Muscle layer of colon (tissue), 2 donors: ENCODE data around the gene NEDD4L.

Source experiments
- H3K27ac ChIP-seq: one replicate; pipeline ENCODE4 v1.7.0; 2013; ENCODE audit warnings: low read depth, mild to moderate bottlenecking, low read length, moderate library complexity
- H3K27me3 ChIP-seq, 2 donors: one replicate each; pipeline ENCODE4 v1.7.0; 2013; ENCODE audit warnings: low read length in 2 of 2, mild to moderate bottlenecking in 2 of 2; ENCODE audit not compliant: insufficient read depth in 2 of 2, control insufficient read depth in 1 of 2
- H3K36me3 ChIP-seq: one replicate; pipeline ENCODE4 v1.7.0; 2013; ENCODE audit warnings: mild to moderate bottlenecking, low read length; ENCODE audit not compliant: insufficient read depth
- H3K4me1 ChIP-seq: one replicate; pipeline ENCODE4 v1.7.0; 2013; ENCODE audit warnings: mild to moderate bottlenecking, low read length; ENCODE audit not compliant: insufficient read depth
- H3K4me3 ChIP-seq, 2 donors: one replicate each; pipeline ENCODE4 v1.7.0; 2013; ENCODE audit warnings: low read length in 2 of 2, low read depth in 1 of 2, mild to moderate bottlenecking in 1 of 2, moderate library complexity in 1 of 2
- H3K9ac ChIP-seq: one replicate; pipeline ENCODE4 v1.7.0; 2013; ENCODE audit warnings: low read length
- H3K9me3 ChIP-seq: one replicate; pipeline ENCODE4 v1.7.0; 2013; ENCODE audit warnings: mild to moderate bottlenecking, low read length
- donor health status: abdominal sarcoma.
- donor health status: Adenocarcinoma of cecum.

Gene NEDD4L

DNA sequence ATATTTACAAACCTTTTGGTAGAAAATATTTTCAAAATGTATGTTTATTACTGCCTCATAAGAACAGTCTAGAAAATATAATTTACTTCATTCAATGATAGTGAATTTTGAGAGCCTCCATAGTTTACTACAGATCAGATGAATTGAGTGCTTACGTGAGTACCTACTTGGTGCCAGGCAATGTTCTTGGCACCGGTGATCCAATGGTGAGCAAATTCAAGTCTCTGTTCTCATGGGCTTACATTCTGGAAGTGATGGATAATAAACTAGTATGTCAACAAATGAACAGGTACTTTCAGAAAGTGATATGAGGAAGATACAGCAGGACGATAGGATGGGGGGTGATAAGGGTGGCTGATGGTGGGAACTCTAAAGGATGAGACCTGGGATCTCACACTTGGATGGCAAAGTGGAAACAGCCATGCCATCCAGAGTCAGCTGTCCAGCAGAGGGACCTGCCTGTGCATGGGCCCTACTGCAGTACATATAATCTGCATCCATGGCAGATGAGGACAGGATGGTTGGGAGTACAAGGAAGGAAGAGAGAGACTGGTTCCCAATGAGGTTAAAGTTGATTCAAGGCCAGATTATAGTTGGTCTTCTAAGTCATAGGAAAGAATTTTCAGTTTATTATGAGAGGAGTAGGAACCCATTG is 277.0 kb downstream of the NEDD4L start:
- Histone ChIP-seq H3K36me3 (peaks cover 11% of the 10 kb centered on the region), H3K4me3 (no peak overlapping the region), H3K27me3 (no peaks in the 10 kb centered on the region), H3K9me3 (no peaks in the 10 kb centered on the region), H3K27ac (no peak overlapping the region), H3K4me1 (peaks cover 34% of the 10 kb centered on the region), H3K9ac (no peak overlapping the region)

- peaks cover 11% of the 10 kb centered on the region for H3K36me3 ChIP-seq
- H3K27me3 ChIP-seq = no peaks in the 10 kb centered on the region
- no peak overlapping the region for H3K27ac ChIP-seq
- H3K4me1 ChIP-seq = peaks cover 24% of the 10 kb centered on the region
- no peaks in the 10 kb centered on the region for H3K9me3 ChIP-seq
- no peak overlapping the region for H3K4me3 ChIP-seq
- no peak overlapping the region for H3K9ac ChIP-seq
Measured at GRCh38 chr18:58321986-58322385, 278.0 kb downstream of the NEDD4L start.

DNA sequence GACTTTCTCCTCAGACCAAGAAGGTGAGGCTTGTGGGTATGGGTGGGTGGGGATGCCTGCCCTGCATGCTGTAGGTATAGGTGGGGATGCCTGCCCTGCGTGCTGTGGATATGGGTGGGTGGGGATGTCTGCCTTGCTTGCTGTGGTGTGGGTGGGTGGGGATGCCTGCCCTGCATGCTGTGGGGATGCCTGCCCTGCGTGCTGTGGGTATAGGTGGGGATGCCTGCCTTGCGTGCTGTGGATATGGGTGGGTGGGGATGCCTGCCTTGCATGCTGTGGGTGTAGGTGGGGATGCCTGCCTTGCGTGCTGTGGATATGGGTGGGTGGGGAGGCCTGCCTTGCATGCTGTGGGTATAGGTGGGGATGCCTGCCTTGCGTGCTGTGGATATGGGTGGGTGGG is 278.4 kb downstream of the NEDD4L start:
- no peak overlapping the region for H3K27ac ChIP-seq

GRCh38 chr18:58323866-58324762 is 280.1 kb downstream of the NEDD4L start:
- H3K27me3 ChIP-seq = no peaks in the 10 kb centered on the region
- no peak overlapping the region for H3K9ac ChIP-seq
- peaks cover 12% of the 10 kb centered on the region for H3K4me1 ChIP-seq
- peaks cover 19% of the 10 kb centered on the region for H3K36me3 ChIP-seq
- H3K27ac ChIP-seq = no peak overlapping the region
- no peak overlapping the region for H3K4me3 ChIP-seq
- H3K9me3 ChIP-seq = no peaks in the 10 kb centered on the region

More for the DNA sequence above, 278.4 kb downstream of the NEDD4L start:
- H3K36me3 ChIP-seq = peaks cover 11% of the 10 kb centered on the region
- no peaks in the 10 kb centered on the region for H3K27me3 ChIP-seq
- no peak overlapping the region for H3K4me3 ChIP-seq
- no peaks in the 10 kb centered on the region for H3K9me3 ChIP-seq
- H3K4me1 ChIP-seq = peaks cover 19% of the 10 kb centered on the region
- H3K9ac ChIP-seq = no peak overlapping the region

- Histone ChIP-seq H3K4me3 (no peak overlapping the region), H3K9me3 (no peaks in the 10 kb centered on the region), H3K27ac (no peak overlapping the region), H3K27me3 (no peaks in the 10 kb centered on the region), H3K9ac (no peak overlapping the region), H3K4me1 (peaks cover 12% of the 10 kb centered on the region), H3K36me3 (peaks cover 19% of the 10 kb centered on the region)
Measured at GRCh38 chr18:58324824-58325480, 280.9 kb downstream of the NEDD4L start.

DNA sequence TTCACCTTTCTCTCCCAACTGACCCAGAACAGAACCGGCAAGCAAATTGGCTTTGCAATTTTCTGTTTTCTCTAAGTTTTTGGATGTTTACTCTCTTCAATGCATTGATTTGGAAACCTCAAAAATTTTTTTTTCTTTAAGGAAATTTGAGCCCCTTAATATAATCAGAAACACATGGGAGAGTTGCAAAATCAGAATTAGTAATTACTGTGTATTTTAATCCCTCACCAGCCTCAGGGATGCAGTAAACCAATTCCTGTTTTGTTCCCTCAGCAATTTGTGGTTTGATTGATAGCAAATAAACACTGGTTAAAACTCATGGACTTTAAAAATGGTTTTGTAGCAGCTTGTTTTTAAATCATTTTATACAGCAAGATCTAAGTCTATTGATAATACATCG is 281.5 kb downstream of the NEDD4L start:
- H3K27me3 ChIP-seq = no peaks in the 10 kb centered on the region
- H3K9me3 ChIP-seq = no peaks in the 10 kb centered on the region
- H3K4me3 ChIP-seq = no peak overlapping the region
- H3K4me1 ChIP-seq = peaks cover 12% of the 10 kb centered on the region
- peaks cover 24% of the 10 kb centered on the region for H3K36me3 ChIP-seq
- no peak overlapping the region for H3K9ac ChIP-seq
- no peak overlapping the region for H3K27ac ChIP-seq

DNA sequence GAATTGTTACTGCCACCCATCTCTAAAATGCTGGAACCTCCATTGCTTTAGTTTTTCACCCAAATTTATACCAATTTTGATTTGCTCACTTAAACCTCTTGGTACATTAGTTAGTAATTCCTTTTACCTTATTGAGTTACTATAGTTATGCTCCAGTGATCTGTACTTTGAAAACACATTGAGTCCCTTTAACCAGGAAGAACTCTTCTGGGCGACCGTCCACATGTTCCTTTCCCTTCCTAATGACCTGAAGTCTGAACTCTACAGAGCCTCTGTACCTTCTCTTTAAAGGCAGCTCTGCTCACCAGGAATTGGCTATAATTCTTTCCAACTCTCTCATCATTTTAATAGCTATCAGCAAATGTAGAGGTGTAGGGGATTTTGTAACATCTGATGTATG is 290.0 kb downstream of the NEDD4L start:
- Histone ChIP-seq H3K9ac (no peak overlapping the region), H3K4me3 (no peak overlapping the region), H3K27ac (no peak overlapping the region), H3K9me3 (no peaks in the 10 kb centered on the region), H3K4me1 (peaks cover 23% of the 10 kb centered on the region), H3K36me3 (peaks cover 15% of the 10 kb centered on the region), H3K27me3 (no peaks in the 10 kb centered on the region)

GRCh38 chr18:58335223-58335622 is 291.2 kb downstream of the NEDD4L start:
- peaks cover 13% of the 10 kb centered on the region for H3K36me3 ChIP-seq
- no peak overlapping the region for H3K9ac ChIP-seq
- no peak overlapping the region for H3K4me3 ChIP-seq
- no peaks in the 10 kb centered on the region for H3K9me3 ChIP-seq
- no peaks in the 10 kb centered on the region for H3K27me3 ChIP-seq
- H3K4me1 ChIP-seq = peaks cover 27% of the 10 kb centered on the region
- H3K27ac ChIP-seq = no peak overlapping the region

GRCh38 chr18:58335821-58336220 is 291.8 kb downstream of the NEDD4L start:
- Histone ChIP-seq H3K9me3 (no peaks in the 10 kb centered on the region), H3K4me3 (no peak overlapping the region), H3K27me3 (no peaks in the 10 kb centered on the region), H3K9ac (no peak overlapping the region), H3K27ac (no peak overlapping the region), H3K36me3 (peaks cover 7% of the 10 kb centered on the region), H3K4me1 (peaks cover 27% of the 10 kb centered on the region)

GRCh38 chr18:58336605-58337004 is 292.6 kb downstream of the NEDD4L start:
- no peaks in the 10 kb centered on the region for H3K9me3 ChIP-seq
- H3K27me3 ChIP-seq = no peaks in the 10 kb centered on the region
- H3K36me3 ChIP-seq = peaks cover 5% of the 10 kb centered on the region
- H3K4me3 ChIP-seq = no peak overlapping the region
- no peak overlapping the region for H3K27ac ChIP-seq
- no peak overlapping the region for H3K9ac ChIP-seq
- H3K4me1 ChIP-seq = peaks cover 27% of the 10 kb centered on the region

- Histone ChIP-seq H3K4me1 (peaks cover 27% of the 10 kb centered on the region), H3K9me3 (no peaks in the 10 kb centered on the region), H3K36me3 (peaks cover 12% of the 10 kb centered on the region), H3K9ac (no peak overlapping the region), H3K27me3 (no peaks in the 10 kb centered on the region), H3K27ac (peak overlapping the region; percentile 13), H3K4me3 (no peak overlapping the region)
Measured at GRCh38 chr18:58337285-58337684, 293.3 kb downstream of the NEDD4L start.
